ENCODE results near the gene MTCL3.

MTCL3 gene

DNA sequence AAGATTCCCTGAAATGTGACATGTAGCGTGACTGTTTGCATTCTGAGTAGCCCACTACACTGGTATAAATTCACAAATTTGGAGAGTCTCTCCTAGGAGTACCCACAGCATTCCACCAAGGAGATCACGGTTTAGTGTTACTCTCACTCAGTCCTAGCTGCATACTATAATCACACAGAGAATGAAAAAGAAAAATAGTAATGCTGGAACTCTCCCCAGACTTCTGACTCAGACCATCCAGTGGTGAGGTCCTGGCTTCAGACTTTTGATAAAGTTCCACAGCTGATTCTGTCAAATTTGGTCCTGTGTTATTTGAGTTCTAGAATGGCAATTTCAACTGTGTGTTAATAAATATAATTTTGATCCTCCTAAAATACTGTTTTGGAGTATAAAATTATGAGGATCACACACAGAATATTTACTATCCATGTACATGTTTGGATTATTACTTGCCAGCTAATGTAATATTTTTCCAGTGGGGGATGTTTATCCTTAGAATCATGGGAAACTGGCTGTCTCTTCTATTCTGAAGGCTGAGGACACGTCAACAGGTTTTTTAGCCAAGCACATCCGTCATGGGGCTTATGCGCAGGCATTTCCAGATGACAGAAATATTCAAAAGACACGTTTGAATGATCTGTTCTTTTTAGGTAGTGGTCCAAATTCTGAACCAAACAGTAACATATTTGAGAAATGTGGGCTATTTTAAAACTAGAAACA, 54.8 kb downstream of the MTCL3 start:
- no peak overlapping the region for H3K27ac Mint-ChIP-seq
- H3K36me3 Mint-ChIP-seq (ENCODE audit: low read depth): no peaks in the 10 kb centered on the region
- TF ChIP-seq, protein P1, sequence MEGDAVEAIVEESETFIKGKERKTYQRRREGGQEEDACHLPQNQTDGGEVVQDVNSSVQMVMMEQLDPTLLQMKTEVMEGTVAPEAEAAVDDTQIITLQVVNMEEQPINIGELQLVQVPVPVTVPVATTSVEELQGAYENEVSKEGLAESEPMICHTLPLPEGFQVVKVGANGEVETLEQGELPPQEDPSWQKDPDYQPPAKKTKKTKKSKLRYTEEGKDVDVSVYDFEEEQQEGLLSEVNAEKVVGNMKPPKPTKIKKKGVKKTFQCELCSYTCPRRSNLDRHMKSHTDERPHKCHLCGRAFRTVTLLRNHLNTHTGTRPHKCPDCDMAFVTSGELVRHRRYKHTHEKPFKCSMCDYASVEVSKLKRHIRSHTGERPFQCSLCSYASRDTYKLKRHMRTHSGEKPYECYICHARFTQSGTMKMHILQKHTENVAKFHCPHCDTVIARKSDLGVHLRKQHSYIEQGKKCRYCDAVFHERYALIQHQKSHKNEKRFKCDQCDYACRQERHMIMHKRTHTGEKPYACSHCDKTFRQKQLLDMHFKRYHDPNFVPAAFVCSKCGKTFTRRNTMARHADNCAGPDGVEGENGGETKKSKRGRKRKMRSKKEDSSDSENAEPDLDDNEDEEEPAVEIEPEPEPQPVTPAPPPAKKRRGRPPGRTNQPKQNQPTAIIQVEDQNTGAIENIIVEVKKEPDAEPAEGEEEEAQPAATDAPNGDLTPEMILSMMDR (IDR thresholded peaks at IDR 0.05): no peak
- no peak for DNase-seq
- H3K4me1 Mint-ChIP-seq: peaks cover 7% of the 10 kb centered on the region
- no peaks in the 10 kb centered on the region for H3K27me3 Mint-ChIP-seq (ENCODE audit: low read depth, poor library complexity)
- no peak overlapping the region for H3K4me3 Mint-ChIP-seq
- H3K9me3 Mint-ChIP-seq: no peaks in the 10 kb centered on the region

- H3K4me3 Mint-ChIP-seq: no peak overlapping the region
- H3K27ac Mint-ChIP-seq: no peak overlapping the region
- peaks cover 18% of the 10 kb centered on the region for H3K4me1 Mint-ChIP-seq
- no peaks in the 10 kb centered on the region for H3K9me3 Mint-ChIP-seq
- no peak for DNase-seq
- no peaks in the 10 kb centered on the region for H3K27me3 Mint-ChIP-seq (ENCODE audit: low read depth, poor library complexity)
- TF ChIP-seq, protein P1 (IDR thresholded peaks at IDR 0.05): no peak
- no peaks in the 10 kb centered on the region for H3K36me3 Mint-ChIP-seq (ENCODE audit: low read depth)
These were observed 56.1 kb downstream of the MTCL3 start for GRCh38 chr6:127463056-127463455.

GRCh38 chr6:127462376-127462775, 56.8 kb downstream of the MTCL3 start:
- TF ChIP-seq, protein P1 (IDR thresholded peaks at IDR 0.05): no peak
- Mint-ChIP-seq H3K9me3 (no peaks in the 10 kb centered on the region), H3K27ac (no peak overlapping the region), H3K36me3 (ENCODE audit: low read depth) (no peaks in the 10 kb centered on the region), H3K4me1 (peaks cover 18% of the 10 kb centered on the region), H3K27me3 (ENCODE audit: low read depth, poor library complexity) (no peaks in the 10 kb centered on the region), H3K4me3 (no peak overlapping the region)
- no peak for DNase-seq

GRCh38 chr6:127460465-127460864, 58.7 kb downstream of the MTCL3 start:
- no peak for DNase-seq
- no peaks in the 10 kb centered on the region for H3K36me3 Mint-ChIP-seq (ENCODE audit: low read depth)
- peaks cover 18% of the 10 kb centered on the region for H3K4me1 Mint-ChIP-seq

DNA sequence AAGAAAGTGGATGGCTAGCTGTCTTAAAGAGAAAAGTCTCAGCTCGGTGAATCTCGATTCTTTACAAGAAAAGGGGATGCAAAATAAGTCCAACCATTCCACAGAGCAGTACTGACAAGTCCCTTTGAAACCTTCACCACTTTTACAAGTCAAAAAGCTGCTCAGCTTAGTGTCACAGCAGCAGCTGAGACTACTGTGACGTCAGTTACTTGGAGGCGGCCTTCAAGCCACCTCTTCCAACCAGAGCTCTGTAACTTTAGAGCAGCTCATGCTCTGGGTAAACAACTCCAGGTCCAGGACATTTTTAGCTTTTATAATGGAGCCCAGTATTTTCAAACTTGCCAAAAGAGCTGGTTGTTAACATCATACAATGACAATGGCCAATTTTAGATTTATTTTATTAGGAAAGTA, 59.9 kb downstream of the MTCL3 start, which contains the start of gene KIAA0408:
KIAA0408 (minus strand) TSS at position 159 of the 411 bp plus-strand sequence. CDS start 5,408 bp downstream, outside the sequence.
- H3K4me1 Mint-ChIP-seq: peaks cover 18% of the 10 kb centered on the region
- DNase-seq: peak; percentile 44
- no peaks in the 10 kb centered on the region for H3K9me3 Mint-ChIP-seq
- peak within 1 kb of the TSS; percentile 90 for H3K27ac Mint-ChIP-seq
- TF ChIP-seq, protein P1 (IDR thresholded peaks at IDR 0.05): no peak
- H3K36me3 Mint-ChIP-seq (ENCODE audit: low read depth): no peaks in the 10 kb centered on the region
- peak within 1 kb of the TSS; percentile 47 for H3K4me3 Mint-ChIP-seq
- no peaks in the 10 kb centered on the region for H3K27me3 Mint-ChIP-seq (ENCODE audit: low read depth, poor library complexity)

More at GRCh38 chr6:127460465-127460864, 58.7 kb downstream of the MTCL3 start:
- Mint-ChIP-seq H3K4me3 (no peak overlapping the region), H3K9me3 (no peaks in the 10 kb centered on the region), H3K27ac (peak overlapping the region; percentile 48), H3K27me3 (ENCODE audit: low read depth, poor library complexity) (no peaks in the 10 kb centered on the region)
- TF ChIP-seq, protein P1 (IDR thresholded peaks at IDR 0.05): no peak

- no peak for DNase-seq
- H3K4me3 Mint-ChIP-seq: peak overlapping the region; percentile 47
- no peaks in the 10 kb centered on the region for H3K36me3 Mint-ChIP-seq (ENCODE audit: low read depth)
- TF ChIP-seq, protein P1 (IDR thresholded peaks at IDR 0.05): no peak
- H3K4me1 Mint-ChIP-seq: peaks cover 18% of the 10 kb centered on the region
- H3K27me3 Mint-ChIP-seq (ENCODE audit: low read depth, poor library complexity): no peaks in the 10 kb centered on the region
- no peaks in the 10 kb centered on the region for H3K9me3 Mint-ChIP-seq
- H3K27ac Mint-ChIP-seq: peak overlapping the region; percentile 90
These were observed 60.3 kb downstream of the MTCL3 start for GRCh38 chr6:127458817-127459216.
